ENCODE data around the gene OSGEP. TPM values are rescaled to one million over a fixed set of nuclear protein-coding genes. Genes with fewer than 3 reads are reported as not detected.

OSGEP gene
- total RNA-seq, 1 experiment from 2014 or later: 26.6 TPM

DNA sequence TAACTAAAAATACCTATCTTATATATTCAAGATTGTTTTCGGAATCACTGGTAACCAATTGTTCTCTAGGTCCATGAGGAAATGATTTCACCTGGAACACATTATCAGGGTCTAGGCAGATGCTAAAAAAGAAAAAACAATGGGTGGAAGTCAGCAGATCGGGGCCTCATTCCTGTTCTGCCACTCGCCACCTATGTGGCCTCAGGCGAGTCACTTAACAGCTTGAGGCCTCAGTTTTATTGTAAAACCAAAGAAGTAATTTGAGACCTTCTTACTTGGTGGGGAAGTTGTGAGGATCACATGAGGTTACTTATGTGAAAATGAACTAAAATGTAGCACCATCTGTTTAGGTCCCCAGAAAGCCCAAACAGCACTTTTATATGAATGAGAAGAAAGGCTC is 44.5 kb upstream of the OSGEP start:
- in situ Hi-C loops (cut with HindIII; ENCODE audit: low pct_unique_long_range_greater_than_20kb, low sequenced_read_pairs): no loop called here
- CTCF ChIA-PET: interaction anchor here (0.6 kb wide), 1 partner anchor 84 kb away, joined by 3 read pairs; no protein-coding TSS in a partner anchor
- ATAC-seq (no peak), DNase-seq (ENCODE audit: low read depth, low spot score) (no peak)
- POLR2A ChIA-PET: interaction anchor here (1.0 kb wide), 1 partner anchor 156 kb away, joined by 3 read pairs; no protein-coding TSS in a partner anchor
- H3K9me3 ChIP-seq (ENCODE audit: control insufficient read depth, insufficient read depth, low read depth, low read length): no peaks in the 10 kb centered on the region
- BruUV-seq (replicated peaks): no TSS peak
- no peak overlapping the region for H3K27ac ChIP-seq (ENCODE audit: low read length)
- H3K36me3 ChIP-seq (ENCODE audit: control insufficient read depth, insufficient read depth, low read length): no peaks in the 10 kb centered on the region
- no peaks in the 10 kb centered on the region; the same call in 1 of the 2 replicates for H3K4me1 ChIP-seq (ENCODE audit: control insufficient read depth, insufficient read depth, low read length)
- intact Hi-C loops (cut with micrococcal nuclease; ENCODE audit: unreplicated experiment): no loop called here
- no peak overlapping the region for H3K4me3 ChIP-seq (ENCODE audit: low read depth in 2 of 2, low read length in 2 of 2)
- TF ChIP-seq POLR2AphosphoS5 (IDR thresholded peaks at IDR 0.05; ENCODE audit: low read depth, low read length): no peak
- TF ChIP-seq, protein P1, sequence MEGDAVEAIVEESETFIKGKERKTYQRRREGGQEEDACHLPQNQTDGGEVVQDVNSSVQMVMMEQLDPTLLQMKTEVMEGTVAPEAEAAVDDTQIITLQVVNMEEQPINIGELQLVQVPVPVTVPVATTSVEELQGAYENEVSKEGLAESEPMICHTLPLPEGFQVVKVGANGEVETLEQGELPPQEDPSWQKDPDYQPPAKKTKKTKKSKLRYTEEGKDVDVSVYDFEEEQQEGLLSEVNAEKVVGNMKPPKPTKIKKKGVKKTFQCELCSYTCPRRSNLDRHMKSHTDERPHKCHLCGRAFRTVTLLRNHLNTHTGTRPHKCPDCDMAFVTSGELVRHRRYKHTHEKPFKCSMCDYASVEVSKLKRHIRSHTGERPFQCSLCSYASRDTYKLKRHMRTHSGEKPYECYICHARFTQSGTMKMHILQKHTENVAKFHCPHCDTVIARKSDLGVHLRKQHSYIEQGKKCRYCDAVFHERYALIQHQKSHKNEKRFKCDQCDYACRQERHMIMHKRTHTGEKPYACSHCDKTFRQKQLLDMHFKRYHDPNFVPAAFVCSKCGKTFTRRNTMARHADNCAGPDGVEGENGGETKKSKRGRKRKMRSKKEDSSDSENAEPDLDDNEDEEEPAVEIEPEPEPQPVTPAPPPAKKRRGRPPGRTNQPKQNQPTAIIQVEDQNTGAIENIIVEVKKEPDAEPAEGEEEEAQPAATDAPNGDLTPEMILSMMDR (IDR thresholded peaks at IDR 0.05): no peak
- TF ChIP-seq, protein P2, sequence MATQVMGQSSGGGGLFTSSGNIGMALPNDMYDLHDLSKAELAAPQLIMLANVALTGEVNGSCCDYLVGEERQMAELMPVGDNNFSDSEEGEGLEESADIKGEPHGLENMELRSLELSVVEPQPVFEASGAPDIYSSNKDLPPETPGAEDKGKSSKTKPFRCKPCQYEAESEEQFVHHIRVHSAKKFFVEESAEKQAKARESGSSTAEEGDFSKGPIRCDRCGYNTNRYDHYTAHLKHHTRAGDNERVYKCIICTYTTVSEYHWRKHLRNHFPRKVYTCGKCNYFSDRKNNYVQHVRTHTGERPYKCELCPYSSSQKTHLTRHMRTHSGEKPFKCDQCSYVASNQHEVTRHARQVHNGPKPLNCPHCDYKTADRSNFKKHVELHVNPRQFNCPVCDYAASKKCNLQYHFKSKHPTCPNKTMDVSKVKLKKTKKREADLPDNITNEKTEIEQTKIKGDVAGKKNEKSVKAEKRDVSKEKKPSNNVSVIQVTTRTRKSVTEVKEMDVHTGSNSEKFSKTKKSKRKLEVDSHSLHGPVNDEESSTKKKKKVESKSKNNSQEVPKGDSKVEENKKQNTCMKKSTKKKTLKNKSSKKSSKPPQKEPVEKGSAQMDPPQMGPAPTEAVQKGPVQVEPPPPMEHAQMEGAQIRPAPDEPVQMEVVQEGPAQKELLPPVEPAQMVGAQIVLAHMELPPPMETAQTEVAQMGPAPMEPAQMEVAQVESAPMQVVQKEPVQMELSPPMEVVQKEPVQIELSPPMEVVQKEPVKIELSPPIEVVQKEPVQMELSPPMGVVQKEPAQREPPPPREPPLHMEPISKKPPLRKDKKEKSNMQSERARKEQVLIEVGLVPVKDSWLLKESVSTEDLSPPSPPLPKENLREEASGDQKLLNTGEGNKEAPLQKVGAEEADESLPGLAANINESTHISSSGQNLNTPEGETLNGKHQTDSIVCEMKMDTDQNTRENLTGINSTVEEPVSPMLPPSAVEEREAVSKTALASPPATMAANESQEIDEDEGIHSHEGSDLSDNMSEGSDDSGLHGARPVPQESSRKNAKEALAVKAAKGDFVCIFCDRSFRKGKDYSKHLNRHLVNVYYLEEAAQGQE (IDR thresholded peaks at IDR 0.05; ENCODE audit: insufficient read depth in 1 of 2, low read depth in 2 of 2, low read length in 1 of 2): no peak
- no peak for TF ChIP-seq TCF7L2 (IDR thresholded peaks at IDR 0.05; ENCODE audit: low read depth, low read length)
- TF ChIP-seq SIN3A (IDR thresholded peaks at IDR 0.05; ENCODE audit: borderline replicate concordance, insufficient read depth, low read depth, low read length): no peak
- H3K27me3 ChIP-seq (ENCODE audit: control insufficient read depth, insufficient read depth, low read length): no peaks in the 10 kb centered on the region

- BruUV-seq (replicated peaks): no TSS peak
- Histone ChIP-seq H3K4me3 (ENCODE audit: low read depth in 2 of 2, low read length in 2 of 2) (no peak overlapping the region), H3K36me3 (ENCODE audit: control insufficient read depth, insufficient read depth, low read length) (no peaks in the 10 kb centered on the region), H3K4me1 (ENCODE audit: control insufficient read depth, insufficient read depth, low read length) (no peaks in the 10 kb centered on the region; the same call in 1 of the 2 replicates), H3K27ac (ENCODE audit: low read length) (no peak overlapping the region), H3K27me3 (ENCODE audit: control insufficient read depth, insufficient read depth, low read length) (no peaks in the 10 kb centered on the region), H3K9me3 (ENCODE audit: control insufficient read depth, insufficient read depth, low read depth, low read length) (no peaks in the 10 kb centered on the region)
- intact Hi-C loops (cut with micrococcal nuclease; ENCODE audit: unreplicated experiment): no loop called here
- ATAC-seq: no peak
- ChIA-PET CTCF (interaction anchor here (0.6 kb wide), 1 partner anchor 83 kb away, joined by 3 read pairs; no protein-coding TSS in a partner anchor), POLR2A (interaction anchor here (1.0 kb wide), 1 partner anchor 156 kb away, joined by 3 read pairs; no protein-coding TSS in a partner anchor)
- in situ Hi-C loops (cut with HindIII; ENCODE audit: low pct_unique_long_range_greater_than_20kb, low sequenced_read_pairs): no loop called here
- DNase-seq (ENCODE audit: low read depth, low spot score): no peak
- TF ChIP-seq TCF7L2 (IDR thresholded peaks at IDR 0.05; ENCODE audit: low read depth, low read length): no peak
- no peak for TF ChIP-seq SIN3A (IDR thresholded peaks at IDR 0.05; ENCODE audit: borderline replicate concordance, insufficient read depth, low read depth, low read length)
- TF ChIP-seq, protein P1 (IDR thresholded peaks at IDR 0.05): no peak
- TF ChIP-seq, protein P2 (IDR thresholded peaks at IDR 0.05; ENCODE audit: insufficient read depth in 1 of 2, low read depth in 2 of 2, low read length in 1 of 2): no peak
- no peak for TF ChIP-seq POLR2AphosphoS5 (IDR thresholded peaks at IDR 0.05; ENCODE audit: low read depth, low read length)
These were observed 44.0 kb upstream of the OSGEP start for GRCh38 chr14:20498622-20499021.

All from Panc1 (cell line).